GM18870 (cell line): ENCODE measurements around the gene RPRM.
"Not testable (repeated sequence)": the region's sequence is repeated elsewhere in the genome, so short reads cannot be mapped to it uniquely, and the experiment has no call there.

Experiments used
- ATAC-seq: cut with Tn5 transposase; IDR thresholded peaks from one replicate; pipeline ENCODE4 v1.9.1; 2021; ENCODE audit warnings: moderate library complexity; ENCODE audit not compliant: unreplicated experiment

RPRM gene

DNA sequence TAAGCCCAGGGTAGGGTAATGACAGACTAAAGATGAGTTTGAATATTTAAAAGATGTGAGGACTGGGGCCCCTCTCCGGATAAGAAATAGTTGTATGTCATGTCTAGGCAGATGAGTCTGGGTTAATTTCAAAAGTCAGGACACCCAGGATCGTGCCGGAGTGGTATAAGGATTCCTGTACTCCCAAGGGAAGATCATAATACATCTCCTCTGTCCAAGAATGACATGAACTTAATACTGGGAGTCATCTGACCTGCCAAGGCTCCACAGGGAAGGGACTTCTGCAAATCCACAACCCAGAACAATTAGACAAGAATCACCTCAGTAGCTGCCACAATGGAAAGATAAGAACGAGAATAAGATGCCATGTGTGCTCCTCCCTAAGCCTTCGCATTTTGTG lies 17.1 kb downstream of the RPRM start:
- ATAC-seq, result no peak

DNA sequence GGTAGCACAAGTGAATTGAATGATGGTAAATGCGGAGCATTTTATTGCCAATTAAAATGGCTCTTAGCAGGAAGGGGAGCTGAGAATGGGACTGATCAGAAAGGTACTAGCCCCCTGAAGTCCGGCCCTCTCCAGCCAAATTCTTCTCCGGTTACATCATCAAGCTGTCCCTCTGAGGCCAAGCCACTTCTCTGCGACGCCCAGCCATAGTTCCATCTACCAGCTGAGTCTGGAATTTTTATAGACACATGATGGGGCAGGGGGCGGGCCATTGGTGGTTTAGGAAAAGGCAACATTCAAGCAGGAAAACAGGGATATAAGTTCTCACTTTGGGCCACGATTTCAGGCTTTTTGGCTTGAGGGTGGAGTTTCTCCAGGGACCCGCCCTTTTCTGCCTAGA lies 22.7 kb downstream of the RPRM start:
- ATAC-seq, result no peak

DNA sequence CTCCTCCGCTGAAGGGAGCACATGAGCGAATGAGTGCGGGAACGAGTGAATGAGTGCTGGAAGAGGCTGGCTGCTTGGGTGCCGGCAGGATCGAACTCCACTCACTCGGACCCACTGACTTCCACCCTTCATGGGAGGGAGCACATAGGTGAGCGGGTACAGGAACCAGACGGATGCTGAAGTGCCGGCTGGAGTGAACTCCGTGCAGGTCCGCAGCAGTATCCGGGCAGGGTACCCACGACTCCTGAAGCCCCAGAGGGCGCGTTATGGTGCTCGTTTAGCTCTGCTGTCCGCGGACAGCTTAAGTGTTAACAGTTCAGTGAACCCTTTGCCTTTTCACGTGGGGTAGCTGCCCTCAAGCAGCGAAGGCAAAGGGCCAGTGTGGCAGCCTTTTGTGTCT lies 23.2 kb downstream of the RPRM start:
- ATAC-seq, result no peak

DNA sequence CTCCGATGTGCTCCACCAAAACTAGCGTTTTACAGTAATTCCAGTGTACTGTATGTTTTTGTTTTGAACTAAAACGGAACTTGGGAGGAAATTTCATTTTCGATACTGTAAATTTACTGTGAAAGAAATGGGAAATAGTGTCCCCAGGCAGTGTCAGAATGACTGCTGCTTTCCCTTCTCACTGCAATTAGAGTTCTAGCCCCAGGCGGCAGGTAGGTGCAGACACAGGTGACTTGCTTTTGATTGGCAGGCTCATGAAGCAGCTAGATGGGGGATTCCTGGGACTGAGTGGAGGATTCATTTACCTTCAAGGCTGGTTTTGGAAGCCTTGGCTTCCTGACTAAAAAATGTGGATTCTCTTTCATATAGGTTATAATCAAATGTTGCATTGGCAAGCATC lies 27.0 kb downstream of the RPRM start:
- ATAC-seq, result no peak

DNA sequence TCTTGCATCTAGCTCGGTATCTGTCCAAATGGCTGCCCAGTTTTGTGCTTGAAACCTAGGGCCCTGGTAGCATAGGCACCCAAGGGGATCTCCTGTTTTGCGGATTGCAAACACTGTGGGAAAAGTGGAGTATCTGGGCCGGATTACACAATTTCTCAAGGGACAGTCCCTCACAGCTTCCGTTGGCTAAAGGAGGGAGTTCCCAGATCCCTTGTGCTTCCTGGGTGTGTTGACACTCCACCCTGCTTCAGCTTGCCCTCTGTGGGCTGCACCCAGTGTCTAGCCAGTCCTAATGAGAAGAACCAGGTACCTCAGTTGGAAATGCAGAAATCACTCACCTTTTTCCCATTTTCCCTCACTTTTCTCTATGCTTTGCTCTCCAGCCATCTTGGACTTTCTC lies 35.5 kb downstream of the RPRM start:
- no peak for ATAC-seq

DNA sequence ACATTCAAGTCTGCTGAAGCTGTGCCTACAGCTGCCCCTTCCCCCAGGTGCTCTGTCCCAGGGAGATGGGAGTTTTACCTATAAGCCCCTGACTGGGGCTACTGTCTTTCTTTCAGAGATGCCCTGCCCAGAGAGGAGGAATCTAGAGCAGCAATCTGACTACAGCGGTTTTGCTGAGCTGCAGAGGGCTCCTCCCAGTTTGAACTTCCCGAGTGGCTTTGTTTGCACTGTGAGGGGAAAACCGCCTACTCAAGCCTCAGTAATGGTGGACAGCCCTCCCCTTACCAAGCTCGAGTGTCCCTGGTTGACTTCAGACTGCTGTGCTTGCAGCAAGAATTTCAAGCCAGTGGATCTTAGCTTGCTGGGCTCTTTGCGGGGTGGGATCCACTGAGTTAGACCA lies 35.9 kb downstream of the RPRM start:
- not testable (repeated sequence) for ATAC-seq

- ATAC-seq, result not testable (repeated sequence)
Measured at GRCh38 chr2:153440090-153440489, 38.5 kb downstream of the RPRM start.

DNA sequence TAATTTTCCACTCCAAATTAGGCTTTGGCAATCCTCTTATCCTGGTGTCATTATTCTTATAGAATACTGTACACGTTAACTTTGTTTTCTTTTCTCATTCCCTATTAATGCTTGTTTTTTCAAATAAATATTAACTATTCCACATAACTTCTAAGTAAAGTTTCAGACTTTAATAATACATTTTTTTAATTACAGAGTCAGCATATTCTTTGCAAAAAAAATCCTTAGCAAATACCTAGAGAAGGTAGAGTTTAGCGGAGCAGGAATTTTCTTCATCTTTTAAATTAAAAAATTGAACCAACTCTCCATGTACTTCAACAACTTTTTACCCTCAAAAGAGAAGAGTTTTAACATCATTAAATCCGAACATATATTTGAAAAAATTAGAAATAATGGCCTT lies 45.2 kb downstream of the RPRM start:
- no peak for ATAC-seq

DNA sequence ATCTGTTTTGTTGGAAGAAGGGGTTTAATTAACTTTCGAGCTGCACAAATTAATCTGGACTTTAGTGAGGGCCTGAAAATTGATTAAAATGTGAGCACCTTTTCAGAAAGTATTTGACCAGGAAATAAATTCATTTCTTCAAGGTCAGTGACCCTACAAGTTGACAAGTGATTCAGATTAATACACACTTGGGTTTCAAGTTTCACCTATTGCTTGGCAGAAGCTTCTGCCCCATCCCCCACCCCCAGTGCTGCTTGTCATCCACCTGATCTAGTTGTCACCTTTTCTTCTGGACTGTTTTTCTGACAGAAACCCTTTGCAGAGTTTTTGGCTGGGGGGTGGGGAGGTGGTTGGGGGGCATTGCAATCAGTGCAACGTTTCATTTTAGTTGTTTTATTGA lies 46.2 kb downstream of the RPRM start:
- no peak for ATAC-seq

DNA sequence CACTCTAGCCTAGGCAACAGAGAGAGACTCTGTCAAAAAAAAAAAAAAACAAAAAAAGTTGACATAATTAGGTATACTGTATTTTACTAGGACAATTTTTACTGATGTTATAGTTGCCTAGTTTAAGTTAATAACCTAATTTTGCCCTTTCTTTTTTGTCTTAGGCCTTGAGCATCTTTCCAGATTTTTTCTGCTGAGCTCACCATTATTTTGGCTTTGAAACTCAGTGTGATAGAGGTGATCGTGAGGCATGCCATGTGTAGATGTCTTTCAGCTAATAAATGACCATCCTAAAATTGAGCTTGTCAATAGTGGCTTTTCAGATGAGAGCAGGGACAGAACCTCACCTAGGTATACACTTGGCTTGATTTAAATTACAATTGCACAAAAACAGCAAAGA lies 47.4 kb downstream of the RPRM start:
- ATAC-seq, result no peak
